SK-N-SH (cell line): Measurements from ENCODE around the gene FBXO3. TPM values are rescaled to one million over a fixed set of nuclear protein-coding genes. Genes with fewer than 3 reads are reported as not detected.
A peak's percentile ranks its signal among the peaks of the same experiment; 100 is the strongest.

ENCODE experiments used
- CTCF ChIA-PET: fragments of 300-600, 350-600 bp; formaldehyde crosslinking; extraction: SDS; loops from one replicate; lab custom pipeline; 2021; lab: Yijun Ruan, JAX
- POLR2A ChIA-PET: fragments of 350-600 bp; sonication (Branson Sonifier 250); formaldehyde crosslinking; extraction: SDS; loops from one replicate; lab custom pipeline; 2020; ENCODE audit warnings: antibody characterized with exemption, inconsistent platforms; lab: Yijun Ruan, JAX
- DNase-seq: peaks from one replicate; pipeline ENCODE4 v3.0.0; 2012
- H2AFZ ChIP-seq: fragments of 200-600 bp; sonication (generic); 2 replicates; pipeline ENCODE4 v1.8.1; 2016; ENCODE audit warnings: antibody characterized with exemption, mild to moderate bottlenecking, low read depth
- H3F3A ChIP-seq: fragments of 200-600 bp; sonication (generic); replicated peaks from 2 replicates; pipeline ENCODE3; 2016; ENCODE audit warnings: antibody characterized with exemption, mild to moderate bottlenecking; ENCODE audit not compliant: insufficient read depth
- H3K27ac ChIP-seq, 2 experiments: fragments of 200-500 bp in 1 of 2; fragments of 200-600 bp in 1 of 2; sonication (Bioruptor generic) in 1 of 2; sonication (generic), shearing (Covaris generic) in 1 of 2; 2 replicates each; pipeline versions ENCODE4 v1.5.1 to v1.6.1; 2014 to 2016; ENCODE audit warnings: low read depth in 2 of 2, inconsistent platforms in 1 of 2, low read length in 1 of 2, mild to moderate bottlenecking in 1 of 2, mixed read lengths in 1 of 2
- H3K27me3 ChIP-seq: fragments of 200-600 bp; sonication (generic), shearing (Covaris generic); 2 replicates; pipeline ENCODE4 v1.6.1; 2016; ENCODE audit warnings: mixed run types; ENCODE audit not compliant: insufficient read depth
- H3K36me3 ChIP-seq, 2 experiments: fragments of 200-500 bp in 1 of 2; fragments of 200-600 bp in 1 of 2; sonication (Bioruptor generic) in 1 of 2; sonication (generic) in 1 of 2; replicated peaks in 1 of 2; 2 replicates each; pipeline versions ENCODE3 to v1.5.1; 2014 to 2016; ENCODE audit warnings: low read length in 1 of 2, mild to moderate bottlenecking in 1 of 2; ENCODE audit not compliant: insufficient read depth in 2 of 2, control insufficient read depth in 1 of 2
- H3K4me1 ChIP-seq, 2 experiments: fragments of 200-500 bp in 1 of 2; fragments of 200-600 bp in 1 of 2; sonication (Bioruptor generic) in 1 of 2; sonication (generic), shearing (Covaris generic) in 1 of 2; 2 replicates each; pipeline versions ENCODE4 v1.5.1 to v1.6.1; 2014 to 2016; ENCODE audit warnings: low read depth in 1 of 2, low read length in 1 of 2, mixed run types in 1 of 2; ENCODE audit not compliant: insufficient read depth in 2 of 2, control insufficient read depth in 1 of 2
- H3K4me2 ChIP-seq: fragments of 200-600 bp; sonication (generic), shearing (Covaris generic); 2 replicates; pipeline ENCODE4 v1.6.1; 2017; ENCODE audit warnings: mixed run types
- H3K4me3 ChIP-seq, 2 experiments: fragments of 200-500 bp in 1 of 2; fragments of 200-600 bp in 1 of 2; sonication (Bioruptor generic) in 1 of 2; sonication (generic), shearing (Covaris generic) in 1 of 2; 2 replicates each; pipeline versions ENCODE4 v1.5.1 to v1.8.1; 2014 to 2016; ENCODE audit warnings: low read depth in 2 of 2, inconsistent platforms in 1 of 2, low read length in 1 of 2, mild to moderate bottlenecking in 1 of 2, mixed read lengths in 1 of 2, moderate library complexity in 1 of 2
- H3K79me2 ChIP-seq: fragments of 200-600 bp; sonication (generic); 2 replicates; pipeline ENCODE4 v1.8.1; 2017; ENCODE audit warnings: mild to moderate bottlenecking; ENCODE audit not compliant: insufficient read depth
- H3K9ac ChIP-seq: fragments of 200-600 bp; sonication (generic); 2 replicates; pipeline ENCODE4 v1.6.1; 2017; ENCODE audit warnings: mixed run types
- H3K9me2 ChIP-seq: fragments of 200-600 bp; sonication (generic); 2 replicates; pipeline ENCODE4 v1.6.1; 2017; ENCODE audit warnings: mixed run types
- H3K9me3 ChIP-seq: fragments of 200-600 bp; sonication (generic); 2 replicates; pipeline ENCODE4 v1.6.1; 2017; ENCODE audit warnings: mixed run types, mild to moderate bottlenecking, moderate library complexity
- H4K20me1 ChIP-seq: fragments of 200-600 bp; sonication (generic); 2 replicates; pipeline ENCODE4 v1.6.1; 2017; ENCODE audit warnings: mild to moderate bottlenecking, mixed run types; ENCODE audit not compliant: insufficient read depth
- ELF1 ChIP-seq: IDR thresholded peaks from 2 replicates; pipeline ENCODE4 v1.4.0; 2012
- MXI1 ChIP-seq: IDR thresholded peaks from 2 replicates; pipeline ENCODE4 v1.6.1; 2012; ENCODE audit warnings: mild to moderate bottlenecking, low read depth, low read length, improper control_type of control experiment
- NFIC ChIP-seq: IDR thresholded peaks from 2 replicates; pipeline ENCODE4 v1.4.0; 2012; ENCODE audit warnings: borderline replicate concordance
- NRF1 ChIP-seq: IDR thresholded peaks from 2 replicates; pipeline ENCODE4 v1.6.1; 2012; ENCODE audit warnings: low read depth, mild to moderate bottlenecking, low read length
- POLR2AphosphoS5 ChIP-seq: IDR thresholded peaks from 2 replicates; pipeline ENCODE4 v1.6.1; 2012; ENCODE audit warnings: low read depth, low read length
- RXRA ChIP-seq: IDR thresholded peaks from 2 replicates; pipeline ENCODE4 v1.4.0; 2012; ENCODE audit warnings: low read depth, mild to moderate bottlenecking, borderline replicate concordance
- TAF1 ChIP-seq: IDR thresholded peaks from 2 replicates; pipeline ENCODE4 v1.6.1; 2012; ENCODE audit warnings: low read depth, mild to moderate bottlenecking, low read length, moderate library complexity, borderline replicate concordance
- TCF12 ChIP-seq: IDR thresholded peaks from 2 replicates; pipeline ENCODE4 v1.4.0; 2012
- WGBS: methylation state at CpG from one replicate; pipeline ENCODE4 v1.1.6; 2017; ENCODE audit warnings: low lambda C conversion rate; 5-methylcytosine and 5-hydroxymethylcytosine counted together
- polyA plus RNA-seq, 3 experiments: library from polyadenylated mRNA; depleted of rRNA; stranded (reverse); fragments of >200 nt; gene quantifications; 2 replicates each; pipeline ENCODE4 v1.2.3, GENCODE V29; 2012
- TF ChIP-seq, protein P1 (sequence below): fragments of 200-600 bp; sonication (generic); IDR thresholded peaks from 2 replicates; pipeline ENCODE4 v1.6.1; 2017; ENCODE audit warnings: antibody characterized with exemption, mild to moderate bottlenecking, moderate library complexity
- TF ChIP-seq, protein P2 (sequence below): fragments of 150-350 bp; IDR thresholded peaks from 2 replicates; pipeline ENCODE4 v1.6.1; 2016; ENCODE audit warnings: mild to moderate bottlenecking, low read depth, low read length
- TF ChIP-seq, protein P3 (sequence below): IDR thresholded peaks from 2 replicates; pipeline ENCODE4 v1.4.0; 2012; ENCODE audit warnings: low read depth
- TF ChIP-seq, protein P4 (sequence below): IDR thresholded peaks from 2 replicates; pipeline ENCODE4 v1.4.0; 2012; ENCODE audit warnings: low read depth, borderline replicate concordance

FBXO3 gene
- polyA plus RNA-seq, 1 of the 3 experiments (the other 2 are of a cell fraction): 17.9 TPM

DNA sequence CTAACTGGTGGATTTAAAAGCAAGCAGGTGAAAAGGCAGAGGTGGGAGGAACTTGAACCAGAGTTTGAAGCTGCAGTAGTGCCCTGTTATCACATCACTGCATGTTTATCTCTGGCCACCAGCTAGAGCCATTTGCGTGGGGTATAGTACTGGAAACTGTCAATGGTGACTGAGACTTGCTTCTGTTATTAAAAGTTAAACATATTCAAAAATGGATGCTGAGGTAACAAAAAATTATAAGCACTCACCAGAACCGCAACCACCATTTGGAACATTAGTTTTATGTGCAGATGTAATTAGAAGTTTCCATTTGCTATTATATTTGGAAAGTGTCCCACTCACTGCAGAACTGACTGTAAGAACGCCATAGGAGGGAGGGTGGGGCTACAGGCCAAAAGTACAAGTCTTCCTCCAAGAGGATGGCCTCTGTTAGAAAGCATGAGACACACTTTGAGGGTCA lies 36.9 kb downstream of the FBXO3 start (continued):
- TF ChIP-seq, protein P1, sequence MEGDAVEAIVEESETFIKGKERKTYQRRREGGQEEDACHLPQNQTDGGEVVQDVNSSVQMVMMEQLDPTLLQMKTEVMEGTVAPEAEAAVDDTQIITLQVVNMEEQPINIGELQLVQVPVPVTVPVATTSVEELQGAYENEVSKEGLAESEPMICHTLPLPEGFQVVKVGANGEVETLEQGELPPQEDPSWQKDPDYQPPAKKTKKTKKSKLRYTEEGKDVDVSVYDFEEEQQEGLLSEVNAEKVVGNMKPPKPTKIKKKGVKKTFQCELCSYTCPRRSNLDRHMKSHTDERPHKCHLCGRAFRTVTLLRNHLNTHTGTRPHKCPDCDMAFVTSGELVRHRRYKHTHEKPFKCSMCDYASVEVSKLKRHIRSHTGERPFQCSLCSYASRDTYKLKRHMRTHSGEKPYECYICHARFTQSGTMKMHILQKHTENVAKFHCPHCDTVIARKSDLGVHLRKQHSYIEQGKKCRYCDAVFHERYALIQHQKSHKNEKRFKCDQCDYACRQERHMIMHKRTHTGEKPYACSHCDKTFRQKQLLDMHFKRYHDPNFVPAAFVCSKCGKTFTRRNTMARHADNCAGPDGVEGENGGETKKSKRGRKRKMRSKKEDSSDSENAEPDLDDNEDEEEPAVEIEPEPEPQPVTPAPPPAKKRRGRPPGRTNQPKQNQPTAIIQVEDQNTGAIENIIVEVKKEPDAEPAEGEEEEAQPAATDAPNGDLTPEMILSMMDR: no peak
- TF ChIP-seq MXI1 (no peak), POLR2AphosphoS5 (no peak)

DNA sequence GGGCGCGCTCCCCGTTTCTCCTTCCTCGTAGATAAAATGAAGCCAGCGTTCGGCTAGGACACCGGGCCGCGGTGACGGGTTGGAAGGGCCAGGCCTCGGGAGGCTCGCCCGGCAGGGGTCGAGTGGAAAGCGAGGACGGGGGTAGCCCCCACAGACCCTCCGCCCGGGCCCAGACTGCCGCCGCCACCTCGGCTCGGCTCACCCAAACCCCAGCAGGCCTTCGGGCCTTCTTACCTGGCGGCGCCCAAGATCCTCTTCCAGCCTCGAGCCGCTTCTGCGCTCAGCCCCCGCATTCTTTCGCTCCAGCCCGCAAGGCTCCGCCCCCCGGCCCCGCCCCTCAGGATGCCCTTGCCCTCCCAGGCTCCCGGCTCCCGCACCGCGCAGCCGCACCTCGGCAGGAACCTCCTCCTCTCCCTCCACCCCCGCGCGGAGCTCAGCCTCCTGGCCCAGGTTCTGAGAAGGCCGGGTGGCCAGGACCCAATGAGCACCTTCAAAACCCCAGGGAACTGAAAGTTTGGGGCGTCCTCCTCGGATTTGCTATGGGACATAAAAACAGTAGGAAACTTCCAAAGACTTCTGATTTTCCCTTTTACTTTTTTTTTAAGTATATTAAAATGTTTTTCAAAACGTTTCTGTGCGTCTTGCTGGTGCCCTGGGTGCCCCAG lies 38.0 kb downstream of the FBXO3 start, which contains the start of gene CD59:
Gene CD59, minus strand, starts transcription at position 276 of the 665 bp plus-strand sequence. CDS start 13,978 bp downstream, outside the sequence.
- peak within 1 kb of the TSS; percentile 91 to 94 for H3K27ac ChIP-seq
- POLR2A ChIA-PET: interaction anchor here (0.7 to 1.2 kb wide), 2 partner anchors 36 to 66 kb away, joined by 3 read pairs; partner anchors contain the start of gene C11orf91
- H3K27me3 ChIP-seq: no peaks in the 10 kb centered on the region
- DNase-seq: peak; percentile 97
- peaks cover 57% of the 10 kb centered on the region for H3K79me2 ChIP-seq
- H3K9ac ChIP-seq: peak within 1 kb of the TSS; percentile 95
- peaks cover 41% of the 10 kb centered on the region for H4K20me1 ChIP-seq
- peaks cover 15% of the 10 kb centered on the region for H3F3A ChIP-seq
- 0% methylated on average over 7 of the region's 48 CpGs for WGBS
- H2AFZ ChIP-seq: peak within 1 kb of the TSS; percentile 83
- H3K9me3 ChIP-seq: no peaks in the 10 kb centered on the region
- H3K36me3 ChIP-seq: peaks cover 4 to 21% of the 10 kb centered on the region in 2 experiments
- H3K4me2 ChIP-seq: peak within 1 kb of the TSS; percentile 92
- no peaks in the 10 kb centered on the region for H3K9me2 ChIP-seq
- H3K4me1 ChIP-seq: peaks cover 21 to 28% of the 10 kb centered on the region in 2 experiments; a peak in 3 of 4 replicates
- CTCF ChIA-PET: interaction anchor here (0.7 to 2.5 kb wide), 9 partner anchors 21 to 689 kb away, joined by 3 to 7 read pairs (median 3); no protein-coding TSS in a partner anchor
- TF ChIP-seq NRF1 (peak; percentile 84), TCF12 (0 out of 2 replicates have a peak, but pooled peaks have one; percentile 15), ELF1 (no peak), RXRA (peak; percentile 19; the same call in 1 of the 2 replicates), NFIC (no peak), TAF1 (peak; percentile 83), POLR2AphosphoS5 (peak; percentile 91)
- TF ChIP-seq, protein P2, sequence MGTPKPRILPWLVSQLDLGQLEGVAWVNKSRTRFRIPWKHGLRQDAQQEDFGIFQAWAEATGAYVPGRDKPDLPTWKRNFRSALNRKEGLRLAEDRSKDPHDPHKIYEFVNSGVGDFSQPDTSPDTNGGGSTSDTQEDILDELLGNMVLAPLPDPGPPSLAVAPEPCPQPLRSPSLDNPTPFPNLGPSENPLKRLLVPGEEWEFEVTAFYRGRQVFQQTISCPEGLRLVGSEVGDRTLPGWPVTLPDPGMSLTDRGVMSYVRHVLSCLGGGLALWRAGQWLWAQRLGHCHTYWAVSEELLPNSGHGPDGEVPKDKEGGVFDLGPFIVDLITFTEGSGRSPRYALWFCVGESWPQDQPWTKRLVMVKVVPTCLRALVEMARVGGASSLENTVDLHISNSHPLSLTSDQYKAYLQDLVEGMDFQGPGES: no peak
- TF ChIP-seq, protein P3, sequence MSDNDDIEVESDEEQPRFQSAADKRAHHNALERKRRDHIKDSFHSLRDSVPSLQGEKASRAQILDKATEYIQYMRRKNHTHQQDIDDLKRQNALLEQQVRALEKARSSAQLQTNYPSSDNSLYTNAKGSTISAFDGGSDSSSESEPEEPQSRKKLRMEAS: peak; percentile 62; the same call in 1 of the 2 replicates
- TF ChIP-seq, protein P4, sequence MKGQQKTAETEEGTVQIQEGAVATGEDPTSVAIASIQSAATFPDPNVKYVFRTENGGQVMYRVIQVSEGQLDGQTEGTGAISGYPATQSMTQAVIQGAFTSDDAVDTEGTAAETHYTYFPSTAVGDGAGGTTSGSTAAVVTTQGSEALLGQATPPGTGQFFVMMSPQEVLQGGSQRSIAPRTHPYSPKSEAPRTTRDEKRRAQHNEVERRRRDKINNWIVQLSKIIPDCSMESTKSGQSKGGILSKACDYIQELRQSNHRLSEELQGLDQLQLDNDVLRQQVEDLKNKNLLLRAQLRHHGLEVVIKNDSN: no peak
- TF ChIP-seq, protein P1: no peak
- H3K4me3 ChIP-seq: peak within 1 kb of the TSS; percentile 86 to 91
